LNCAP (cell line): ENCODE measurements around the gene IGF1R.

Experiments used
- CTCF ChIP-seq: fragments of 450-650 bp; IDR thresholded peaks from 2 replicates; pipeline ENCODE4 v1.5.1; 2017; ENCODE audit warnings: mild to moderate bottlenecking

IGF1R gene

GRCh38 chr15:98719137-98719740 lies 70.9 kb downstream of the IGF1R start:
- no peak for TF ChIP-seq CTCF

- TF ChIP-seq CTCF = no peak
These were observed 71.7 kb downstream of the IGF1R start for GRCh38 chr15:98720031-98720430.

- TF ChIP-seq CTCF = no peak
These were observed 72.5 kb downstream of the IGF1R start for GRCh38 chr15:98720577-98721565.

GRCh38 chr15:98722209-98722608 lies 73.9 kb downstream of the IGF1R start:
- no peak for TF ChIP-seq CTCF

GRCh38 chr15:98722645-98723044 lies 74.3 kb downstream of the IGF1R start:
- TF ChIP-seq CTCF = no peak

- no peak for TF ChIP-seq CTCF
These were observed 74.9 kb downstream of the IGF1R start for GRCh38 chr15:98723195-98723594.

- TF ChIP-seq CTCF = no peak
These were observed 75.7 kb downstream of the IGF1R start for GRCh38 chr15:98724048-98724447.
